Activated T-cell treated with anti-CD3 and anti-CD28 coated beads, Interleukin-2, amount 50 U/mL, for 1 hour (primary cell): ENCODE data around the gene ZNF8.
A peak's percentile ranks its signal among the peaks of the same experiment; 100 is the strongest.

Experiments used
- DNase-seq: peaks from one replicate; pipeline ENCODE4 v3.0.0-alpha.2; 2020

Gene ZNF8

DNA sequence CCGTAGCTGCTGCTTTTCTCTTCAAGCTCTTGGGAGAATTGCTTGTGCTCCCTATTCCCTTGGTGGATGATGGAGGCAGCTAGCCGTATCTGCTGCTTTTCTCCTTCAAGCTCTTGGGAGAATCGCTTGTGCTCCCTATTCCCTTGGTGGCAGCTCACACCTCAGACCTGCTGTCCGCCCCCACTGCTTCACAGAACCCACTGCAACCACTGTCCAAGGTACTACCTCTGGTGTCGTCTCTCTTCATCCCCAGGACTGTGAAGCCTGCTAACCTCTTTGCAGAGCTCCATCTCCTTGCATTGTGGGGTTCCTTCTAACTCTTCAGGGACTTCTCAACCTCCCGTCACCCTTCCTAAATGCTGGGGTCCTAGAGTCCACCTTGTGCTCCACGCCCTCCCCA lies 21.9 kb downstream of the ZNF8 start:
- DNase-seq, result no peak

DNA sequence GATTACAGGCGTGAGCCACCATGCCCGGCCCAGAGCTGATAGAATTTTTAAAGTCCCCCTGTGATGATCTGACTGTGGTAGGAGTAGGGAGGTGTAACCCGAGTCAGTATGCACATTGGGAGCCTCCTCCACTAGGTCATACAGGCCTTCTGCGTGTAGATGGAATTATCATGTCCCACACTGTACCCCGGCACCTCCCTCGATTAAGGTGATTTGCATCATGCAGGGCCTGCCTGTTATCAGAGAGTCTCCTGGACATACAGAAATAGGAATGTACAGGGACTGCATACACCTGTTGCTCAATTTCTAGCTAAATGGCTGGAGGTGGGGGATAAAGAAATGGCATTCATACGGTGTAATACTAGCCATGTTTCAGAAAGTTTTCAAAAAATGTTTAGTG lies 25.5 kb downstream of the ZNF8 start:
- DNase-seq, result no peak

GRCh38 chr19:58304748-58305064 lies 26.0 kb downstream of the ZNF8 start:
- DNase-seq, result no peak

DNA sequence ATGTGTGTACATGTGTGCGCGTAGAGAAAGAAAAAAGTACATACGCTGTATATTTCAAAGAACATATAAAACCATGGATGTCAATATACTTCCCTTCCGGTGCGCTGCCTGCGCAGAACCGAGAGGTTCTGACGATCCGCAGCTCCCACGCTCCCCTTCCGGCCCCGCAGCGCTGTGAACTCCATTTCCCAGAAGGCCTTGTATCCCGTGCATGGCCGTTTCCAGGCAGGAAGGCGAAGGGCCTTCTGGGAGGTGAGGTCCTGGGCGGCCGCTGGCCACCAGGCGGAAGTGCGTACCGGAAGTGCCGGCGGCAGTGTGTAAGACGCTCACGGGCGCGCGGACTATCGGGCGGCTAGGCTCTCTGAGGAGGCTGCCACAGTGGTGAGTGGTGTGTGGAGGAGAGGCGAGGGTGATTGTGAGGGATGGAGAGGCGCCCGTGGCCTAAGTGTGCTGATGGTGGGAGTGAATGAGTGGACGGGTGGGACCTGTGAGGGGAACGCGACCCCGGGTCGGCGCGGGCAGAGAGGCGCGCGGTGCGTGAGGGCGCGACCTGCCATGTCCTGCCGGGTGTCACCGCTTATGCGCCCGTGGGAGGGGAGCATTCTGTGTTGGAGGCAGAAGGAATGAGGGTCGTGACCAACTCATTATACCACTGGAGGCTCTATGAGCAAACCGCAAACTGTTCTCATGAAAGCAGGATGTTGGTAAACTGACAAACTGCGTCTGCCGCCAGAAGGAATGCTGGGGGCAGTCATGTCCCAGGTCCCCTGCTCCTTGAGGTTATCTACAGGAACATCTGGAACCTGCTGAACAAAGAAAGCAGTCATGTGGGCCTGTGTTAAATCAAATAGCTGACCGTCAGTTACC lies 26.5 kb downstream of the ZNF8 start, which contains the start of gene ERVK3-1:
TSS of gene ERVK3-1 (plus strand) at position 313 of the 867 bp plus-strand sequence. CDS start 6,792 bp downstream, outside the sequence.
- DNase-seq, result peak; percentile 87

GRCh38 chr19:58305932-58306323 lies 27.2 kb downstream of the ZNF8 start:
- no peak for DNase-seq

DNA sequence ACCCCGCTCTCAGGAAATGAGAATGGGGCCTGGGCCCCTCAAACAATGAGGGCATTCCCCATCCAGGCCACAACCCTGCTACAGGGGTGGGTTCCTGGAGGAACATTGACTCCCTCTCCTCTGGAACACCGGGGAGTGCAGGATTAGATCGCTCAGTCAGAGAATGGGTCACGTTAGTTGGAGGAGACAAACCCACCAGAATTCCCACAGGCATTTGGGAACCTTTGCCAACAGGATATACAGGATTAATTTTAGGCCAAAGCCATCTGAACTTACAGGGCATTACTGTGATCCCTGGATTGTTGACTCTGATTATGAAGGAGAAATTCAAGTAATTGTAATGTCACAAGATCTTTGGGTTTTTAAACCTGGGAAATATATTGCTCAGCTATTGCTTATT lies 29.0 kb downstream of the ZNF8 start:
- no peak for DNase-seq

DNA sequence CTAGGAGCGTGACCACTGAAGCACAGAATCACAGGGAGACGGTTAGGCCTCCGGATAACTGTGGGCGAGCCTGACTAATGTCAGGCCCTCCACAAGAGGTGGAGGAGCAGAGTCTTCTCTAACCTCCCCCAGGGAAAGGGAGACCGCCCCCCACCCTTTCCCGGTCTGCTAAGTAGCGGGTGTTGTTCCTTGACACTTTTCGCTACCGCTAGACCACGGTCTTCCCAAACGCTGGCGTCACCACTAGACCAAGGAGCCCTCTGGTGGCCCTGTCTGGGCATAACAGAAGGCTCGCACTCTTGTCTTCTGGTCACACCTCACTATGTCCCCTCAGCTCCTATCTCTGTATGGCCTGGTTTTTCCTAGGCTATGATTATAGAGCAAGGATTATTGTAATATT lies 31.9 kb downstream of the ZNF8 start:
- peak; percentile 34 for DNase-seq

DNA sequence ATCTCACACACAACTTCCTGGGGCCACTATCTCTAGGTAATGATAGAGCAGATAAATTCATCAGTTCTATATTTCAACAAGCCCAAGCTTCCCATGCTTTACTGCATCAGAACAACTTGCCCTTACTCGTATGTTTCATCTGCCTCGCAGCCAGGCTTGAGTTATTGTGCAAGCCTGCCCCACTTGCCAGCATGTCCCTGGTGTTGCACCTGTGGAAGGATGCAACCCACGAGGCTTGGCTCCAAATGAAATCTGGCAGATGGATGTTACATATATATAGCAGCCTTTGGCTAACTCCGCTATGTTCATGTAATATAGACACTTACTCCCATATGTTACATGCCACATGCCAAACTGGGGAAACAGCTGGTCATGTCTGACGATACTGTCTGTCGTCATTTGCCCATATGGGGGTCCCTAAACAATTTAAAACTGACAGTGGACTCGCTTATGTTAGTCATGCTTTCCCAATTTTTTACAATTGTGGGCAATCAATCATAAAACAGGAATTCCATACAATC lies 32.6 kb downstream of the ZNF8 start:
- DNase-seq, result no peak

DNA sequence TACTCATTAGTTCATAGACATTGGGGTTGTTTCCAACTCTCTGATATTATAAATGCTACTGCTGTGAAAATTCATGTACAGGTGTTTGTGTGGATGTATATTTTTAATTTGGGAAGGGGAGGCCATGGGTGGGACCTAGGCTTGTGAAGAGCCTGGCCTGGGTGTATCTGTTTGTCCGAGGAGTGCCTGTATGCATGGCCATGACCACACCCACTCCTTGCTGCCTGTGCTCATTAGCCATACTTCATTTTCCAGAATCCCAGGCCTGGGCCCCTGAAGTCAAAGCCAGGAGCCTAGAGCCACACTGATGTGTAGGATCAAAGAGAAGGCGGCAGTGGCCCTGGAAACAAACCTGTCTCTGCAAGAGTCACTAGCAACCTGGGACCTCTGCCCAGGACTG lies 36.8 kb downstream of the ZNF8 start:
- DNase-seq, result no peak

DNA sequence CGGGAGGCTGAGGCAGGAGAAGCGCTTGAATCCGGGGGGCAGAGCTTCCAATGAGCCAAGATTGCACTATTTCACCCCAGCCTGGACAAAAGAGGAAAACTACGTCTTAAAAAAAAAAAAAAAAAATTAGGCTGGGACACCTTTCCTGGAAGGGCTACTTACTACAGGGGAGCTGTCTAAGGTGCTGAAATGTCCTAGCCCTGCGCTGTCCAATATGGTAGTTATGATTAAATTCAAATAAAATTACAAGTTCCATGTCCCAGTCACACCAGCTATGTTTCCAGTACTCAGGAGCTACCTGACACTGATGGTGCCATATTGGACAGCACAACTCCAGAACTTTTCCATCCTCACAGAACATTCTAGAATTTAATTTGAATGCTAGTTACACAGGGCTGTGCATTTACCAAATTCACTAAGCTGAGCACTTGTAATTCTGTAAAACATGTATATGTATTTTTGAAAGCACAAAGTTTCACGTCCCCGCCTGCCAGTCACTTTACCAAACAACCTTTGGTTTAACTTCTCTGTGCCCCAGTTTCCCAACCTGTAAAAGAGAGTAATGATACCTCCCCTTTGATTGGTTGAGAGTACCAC lies 38.8 kb downstream of the ZNF8 start:
- no peak for DNase-seq

- DNase-seq, result no peak
Observed at GRCh38 chr19:58318297-58318696, 39.5 kb downstream of the ZNF8 start.

DNA sequence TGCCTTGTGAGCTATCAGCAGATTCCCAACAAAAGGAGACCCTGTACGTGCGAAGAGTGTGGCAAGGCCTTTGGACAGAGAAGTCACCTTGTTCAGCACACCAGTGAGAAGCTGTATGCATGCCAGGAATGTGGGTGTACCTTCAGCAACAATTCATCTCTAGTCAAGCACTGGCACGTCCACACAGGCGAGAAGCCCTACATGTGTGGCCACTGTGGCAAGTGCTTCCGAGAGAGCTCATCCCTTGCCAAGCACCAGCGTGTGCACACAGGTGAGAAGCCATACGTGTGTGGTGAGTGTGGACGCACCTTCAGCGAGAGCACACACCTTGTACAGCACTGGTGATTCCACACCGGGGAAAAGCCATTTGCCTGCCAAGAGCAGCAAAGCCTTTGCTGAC lies 40.5 kb downstream of the ZNF8 start:
- no peak for DNase-seq

GRCh38 chr19:58325311-58326022 lies 46.7 kb downstream of the ZNF8 start:
- no peak for DNase-seq

DNA sequence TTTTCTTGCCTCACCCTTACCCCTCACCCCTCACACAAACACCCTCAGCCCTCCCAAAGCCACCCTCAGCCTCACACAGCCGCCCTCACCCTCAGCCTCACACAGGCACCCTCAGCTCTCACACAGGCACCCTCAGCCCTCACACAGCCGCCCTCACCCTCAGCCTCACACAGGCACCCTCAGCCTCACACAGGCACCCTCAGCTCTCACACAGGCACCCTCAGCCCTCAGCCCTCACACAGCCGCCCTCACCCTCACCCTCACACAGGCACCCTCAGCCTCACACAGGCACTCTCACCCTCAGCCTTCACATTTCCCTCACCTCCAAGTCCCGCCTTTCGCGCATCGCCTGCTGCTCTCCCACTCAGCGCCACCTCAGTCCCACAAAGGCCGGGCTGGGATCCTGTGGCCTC lies 47.8 kb downstream of the ZNF8 start:
- DNase-seq, result no peak

DNA sequence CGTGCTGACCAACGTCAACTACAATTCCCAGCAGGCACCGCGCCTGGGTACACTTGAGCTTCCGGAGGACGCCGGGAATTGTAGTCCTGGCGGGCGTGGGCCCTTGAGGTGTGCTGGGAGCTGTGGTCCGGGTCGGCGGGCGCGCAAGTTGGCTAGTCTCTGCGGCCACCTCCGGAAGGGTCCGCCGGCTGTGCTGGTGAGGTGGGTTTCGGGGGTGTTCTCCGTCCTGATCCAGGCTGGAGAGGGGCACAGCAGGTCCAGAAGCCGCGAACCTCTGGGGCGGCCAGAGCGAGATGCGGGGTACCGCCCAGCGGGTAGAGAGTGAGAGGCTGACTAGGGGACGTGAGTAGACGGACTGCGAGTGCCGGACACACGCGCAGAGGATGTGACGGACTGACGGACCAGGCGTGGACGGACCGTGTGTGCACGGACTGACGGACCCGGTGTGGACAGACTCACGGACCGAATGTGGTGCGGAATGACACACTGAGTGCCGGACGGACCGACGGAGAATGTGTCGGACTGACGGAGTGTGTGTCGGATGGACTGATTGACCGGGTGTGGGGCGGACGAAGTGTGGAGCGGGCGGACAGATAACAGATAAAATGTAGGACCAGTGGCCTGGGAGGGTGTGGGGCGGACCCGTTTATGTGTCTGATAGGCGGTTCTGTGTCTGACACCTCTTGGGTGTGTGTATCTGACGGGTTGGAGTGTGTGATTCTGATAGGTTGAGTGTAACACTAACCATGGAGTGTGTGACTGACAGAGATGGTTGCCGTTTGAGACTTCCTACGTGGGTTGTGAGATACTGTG lies 48.4 kb downstream of the ZNF8 start, which contains the start of gene ZSCAN22:
TSS of gene ZSCAN22 (plus strand) at position 81 of the 813 bp plus-strand sequence. CDS start 7,809 bp downstream, outside the sequence.
- DNase-seq, result peak; percentile 86

DNA sequence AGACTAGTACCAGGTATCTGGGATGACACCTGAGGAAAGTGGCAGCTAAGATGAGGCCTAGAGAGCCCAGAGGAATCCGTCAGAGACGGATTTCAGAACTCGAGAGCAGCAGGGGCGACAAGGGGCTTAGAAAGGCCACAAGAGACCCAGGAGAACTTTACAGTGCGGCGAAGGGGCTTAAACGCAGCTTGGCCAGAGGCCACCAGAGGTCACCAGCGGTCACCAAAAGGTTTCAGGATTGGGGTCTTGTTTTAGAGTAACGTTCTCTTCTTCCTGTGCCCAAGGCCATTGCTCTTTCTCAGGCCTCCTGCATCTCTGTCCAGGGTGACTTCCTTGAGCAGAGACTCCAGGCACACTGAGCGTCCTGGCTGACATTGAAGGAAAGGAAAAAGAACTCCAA lies 50.2 kb downstream of the ZNF8 start:
- peak; percentile 36 for DNase-seq

GRCh38 chr19:58330458-58330857 lies 51.7 kb downstream of the ZNF8 start:
- DNase-seq, result no peak

GRCh38 chr19:58332697-58333096 lies 53.9 kb downstream of the ZNF8 start:
- DNase-seq, result no peak

DNA sequence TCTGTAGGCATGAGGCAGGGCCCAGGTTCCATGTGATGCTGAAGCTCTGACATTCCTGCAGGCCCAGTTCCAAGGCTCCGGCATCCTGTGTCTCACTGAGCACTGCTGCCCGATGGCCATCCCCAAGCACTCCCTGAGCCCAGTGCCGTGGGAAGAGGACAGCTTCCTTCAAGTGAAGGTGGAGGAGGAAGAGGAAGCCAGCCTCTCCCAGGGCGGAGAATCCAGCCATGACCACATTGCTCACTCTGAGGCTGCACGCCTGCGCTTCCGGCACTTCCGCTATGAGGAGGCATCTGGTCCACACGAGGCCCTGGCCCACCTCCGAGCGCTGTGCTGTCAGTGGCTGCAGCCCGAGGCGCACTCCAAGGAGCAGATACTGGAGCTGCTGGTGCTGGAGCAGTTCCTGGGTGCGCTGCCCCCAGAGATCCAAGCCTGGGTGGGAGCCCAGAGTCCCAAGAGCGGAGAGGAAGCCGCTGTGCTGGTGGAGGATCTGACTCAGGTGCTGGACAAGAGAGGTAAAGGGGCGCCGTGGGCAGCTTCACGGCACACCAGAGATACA lies 56.0 kb downstream of the ZNF8 start:
- no peak for DNase-seq

DNA sequence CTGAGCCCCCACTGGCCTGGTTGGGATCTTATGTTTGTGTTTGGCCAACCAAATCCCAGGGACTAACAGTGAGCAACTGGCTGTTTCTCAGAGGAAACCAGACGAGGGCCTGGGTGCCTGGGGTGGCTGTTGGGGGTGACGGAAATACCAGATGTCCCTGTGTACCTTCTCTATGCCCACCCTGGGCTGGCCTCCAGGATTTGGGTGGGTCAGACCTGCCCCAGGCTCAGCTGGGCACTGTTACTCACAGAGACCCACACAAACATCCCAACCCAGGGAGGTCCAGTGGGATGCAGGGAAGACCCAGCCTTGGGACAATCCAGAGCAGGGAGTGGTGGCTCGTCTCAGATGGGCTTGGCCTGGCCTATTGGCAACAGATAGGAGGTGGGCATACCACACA lies 56.9 kb downstream of the ZNF8 start:
- DNase-seq, result no peak

DNA sequence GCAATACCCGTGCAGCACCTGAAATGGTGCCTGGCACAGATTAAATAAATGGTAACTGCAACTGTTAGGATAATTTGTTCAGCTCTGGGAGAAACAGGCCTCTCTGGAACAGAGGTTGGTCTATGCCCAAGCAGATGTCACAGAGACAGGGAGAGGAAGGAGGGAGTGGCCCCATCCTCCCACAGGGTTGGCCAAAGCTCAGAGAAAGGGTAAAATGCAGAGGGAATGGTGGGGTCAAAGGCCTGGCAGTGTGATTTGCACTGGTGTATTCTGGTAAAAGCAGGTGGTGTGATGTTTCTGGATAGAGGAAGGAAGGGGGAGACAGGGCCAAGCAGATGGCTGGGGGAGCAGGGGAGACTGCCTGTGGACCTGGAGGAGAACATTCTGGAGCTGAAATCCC lies 57.5 kb downstream of the ZNF8 start:
- no peak for DNase-seq

DNA sequence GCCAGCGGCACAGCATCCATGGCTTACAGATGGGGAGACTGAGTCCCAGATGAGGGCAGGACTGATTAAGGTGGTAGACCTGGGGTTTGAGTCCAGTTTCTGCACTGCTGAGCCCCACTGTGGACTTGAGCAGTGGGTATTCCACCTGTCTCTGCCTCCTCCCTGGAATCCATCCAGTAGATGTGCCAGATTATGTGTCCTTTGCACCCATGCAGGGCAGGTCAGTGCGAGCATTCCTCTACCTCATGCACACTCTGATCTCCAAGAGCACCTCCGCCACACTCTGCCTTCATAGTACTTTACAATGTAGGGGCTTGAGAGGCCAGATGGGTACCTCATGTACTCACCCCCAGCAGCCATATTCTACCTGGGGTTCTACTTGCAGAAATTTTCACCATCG lies 58.1 kb downstream of the ZNF8 start:
- no peak for DNase-seq
